Effector memory CD4-positive, alpha-beta T cell (primary cell): Measurements from ENCODE around the gene ZBTB21.

Source experiments
- DNase-seq, 3 donors: peaks; one replicate each; pipeline ENCODE4 v3.0.0-alpha.2; 2020
- H3K27ac ChIP-seq: 2 replicates; pipeline ENCODE4 v1.7.0; 2013; ENCODE audit warnings: mild to moderate bottlenecking, low read length, moderate library complexity; ENCODE audit not compliant: insufficient read depth, poor library complexity, severe bottlenecking
- H3K27me3 ChIP-seq: replicated peaks from 2 replicates; pipeline ENCODE4 v1.7.0; 2013; ENCODE audit warnings: mild to moderate bottlenecking, low read length; ENCODE audit not compliant: insufficient read depth, control insufficient read depth, poor library complexity, severe bottlenecking
- H3K36me3 ChIP-seq: 2 replicates; pipeline ENCODE4 v1.7.0; 2013; ENCODE audit warnings: mild to moderate bottlenecking, low read length, moderate library complexity; ENCODE audit not compliant: control insufficient read depth, insufficient read depth
- H3K4me1 ChIP-seq: 2 replicates; pipeline ENCODE4 v1.7.0; 2013; ENCODE audit warnings: low read length, mild to moderate bottlenecking; ENCODE audit not compliant: control insufficient read depth, insufficient read depth, poor library complexity, severe bottlenecking
- H3K4me3 ChIP-seq: 2 replicates; pipeline ENCODE4 v1.7.0; 2013; ENCODE audit warnings: low read length, low read depth, mild to moderate bottlenecking; ENCODE audit not compliant: insufficient read depth, poor library complexity, severe bottlenecking
- H3K9me3 ChIP-seq: 2 replicates; pipeline ENCODE4 v1.7.0; 2013; ENCODE audit warnings: mild to moderate bottlenecking, low read length, moderate library complexity; ENCODE audit not compliant: control insufficient read depth

Gene ZBTB21

GRCh38 chr21:42010507-42011495 is 641 bp upstream of the ZBTB21 start:
- peak overlapping the region; percentile 95 for H3K27ac ChIP-seq
- peak overlapping the region; percentile 76 for H3K4me3 ChIP-seq
- H3K4me1 ChIP-seq, result peaks cover 5% of the 10 kb centered on the region
- no peaks in the 10 kb centered on the region for H3K27me3 ChIP-seq
- H3K36me3 ChIP-seq, result no peaks in the 10 kb centered on the region
- peak in 1 of 3 donors; percentile 6 for DNase-seq
- H3K9me3 ChIP-seq, result no peaks in the 10 kb centered on the region

GRCh38 chr21:42009018-42009830 is 936 bp downstream of the ZBTB21 start:
- H3K27ac ChIP-seq, result peak overlapping the region; percentile 95
- no peaks in the 10 kb centered on the region for H3K27me3 ChIP-seq
- H3K36me3 ChIP-seq, result no peaks in the 10 kb centered on the region
- DNase-seq, result peak; percentile 16 to 36 (median 25)
- H3K4me3 ChIP-seq, result peak overlapping the region; percentile 65
- peaks cover 5% of the 10 kb centered on the region for H3K4me1 ChIP-seq
- H3K9me3 ChIP-seq, result no peaks in the 10 kb centered on the region

- H3K9me3 ChIP-seq, result no peaks in the 10 kb centered on the region
- H3K27ac ChIP-seq, result no peak overlapping the region
These were observed 2.7 kb downstream of the ZBTB21 start for GRCh38 chr21:42007356-42007940.

GRCh38 chr21:42006765-42007164 is 3.4 kb downstream of the ZBTB21 start:
- Histone ChIP-seq H3K9me3 (no peaks in the 10 kb centered on the region), H3K4me3 (no peak overlapping the region), H3K36me3 (no peaks in the 10 kb centered on the region), H3K27ac (no peak overlapping the region), H3K4me1 (peaks cover 11% of the 10 kb centered on the region), H3K27me3 (no peaks in the 10 kb centered on the region)
- DNase-seq, result no peak

More at GRCh38 chr21:42007356-42007940, 2.7 kb downstream of the ZBTB21 start:
- no peak for DNase-seq
- Histone ChIP-seq H3K4me3 (no peak overlapping the region), H3K36me3 (no peaks in the 10 kb centered on the region), H3K27me3 (no peaks in the 10 kb centered on the region), H3K4me1 (peaks cover 11% of the 10 kb centered on the region)

- Histone ChIP-seq H3K27ac (no peak overlapping the region), H3K9me3 (no peaks in the 10 kb centered on the region), H3K27me3 (no peaks in the 10 kb centered on the region), H3K36me3 (no peaks in the 10 kb centered on the region), H3K4me3 (no peak overlapping the region), H3K4me1 (peaks cover 11% of the 10 kb centered on the region)
- DNase-seq, result no peak
These were observed 5.6 kb downstream of the ZBTB21 start for GRCh38 chr21:42004406-42005199.

GRCh38 chr21:42003051-42003461 is 7.1 kb downstream of the ZBTB21 start:
- Histone ChIP-seq H3K4me3 (no peak overlapping the region), H3K27ac (no peak overlapping the region), H3K27me3 (no peaks in the 10 kb centered on the region), H3K9me3 (no peaks in the 10 kb centered on the region), H3K4me1 (peaks cover 6% of the 10 kb centered on the region), H3K36me3 (peaks cover 6% of the 10 kb centered on the region)
- DNase-seq, result no peak

GRCh38 chr21:42002421-42002958 is 7.7 kb downstream of the ZBTB21 start:
- Histone ChIP-seq H3K4me1 (peaks cover 6% of the 10 kb centered on the region), H3K27ac (no peak overlapping the region), H3K36me3 (peaks cover 6% of the 10 kb centered on the region), H3K4me3 (no peak overlapping the region), H3K9me3 (no peaks in the 10 kb centered on the region), H3K27me3 (no peaks in the 10 kb centered on the region)
- peak in 1 of 3 donors; percentile 40 for DNase-seq

GRCh38 chr21:42001781-42002180 is 8.4 kb downstream of the ZBTB21 start:
- H3K27ac ChIP-seq, result no peak overlapping the region
- H3K27me3 ChIP-seq, result no peaks in the 10 kb centered on the region
- no peak for DNase-seq
- peaks cover 6% of the 10 kb centered on the region for H3K4me1 ChIP-seq
- no peak overlapping the region for H3K4me3 ChIP-seq
- no peaks in the 10 kb centered on the region for H3K9me3 ChIP-seq
- peaks cover 6% of the 10 kb centered on the region for H3K36me3 ChIP-seq

GRCh38 chr21:42000908-42001307 is 9.3 kb downstream of the ZBTB21 start:
- Histone ChIP-seq H3K27ac (no peak overlapping the region), H3K4me3 (no peak overlapping the region)

More at GRCh38 chr21:42000908-42001307, 9.3 kb downstream of the ZBTB21 start:
- no peak for DNase-seq
- Histone ChIP-seq H3K9me3 (no peaks in the 10 kb centered on the region), H3K27me3 (no peaks in the 10 kb centered on the region), H3K36me3 (peaks cover 6% of the 10 kb centered on the region), H3K4me1 (peaks cover 6% of the 10 kb centered on the region)
